Raji (cell line): ENCODE measurements around the gene ETV1.

ENCODE experiments used
- POLR2A ChIP-seq: IDR thresholded peaks from 2 replicates; pipeline ENCODE4 v1.6.1; 2011; ENCODE audit warnings: low read depth, low read length, control low read depth; ENCODE audit not compliant: insufficient read depth

Gene ETV1

DNA sequence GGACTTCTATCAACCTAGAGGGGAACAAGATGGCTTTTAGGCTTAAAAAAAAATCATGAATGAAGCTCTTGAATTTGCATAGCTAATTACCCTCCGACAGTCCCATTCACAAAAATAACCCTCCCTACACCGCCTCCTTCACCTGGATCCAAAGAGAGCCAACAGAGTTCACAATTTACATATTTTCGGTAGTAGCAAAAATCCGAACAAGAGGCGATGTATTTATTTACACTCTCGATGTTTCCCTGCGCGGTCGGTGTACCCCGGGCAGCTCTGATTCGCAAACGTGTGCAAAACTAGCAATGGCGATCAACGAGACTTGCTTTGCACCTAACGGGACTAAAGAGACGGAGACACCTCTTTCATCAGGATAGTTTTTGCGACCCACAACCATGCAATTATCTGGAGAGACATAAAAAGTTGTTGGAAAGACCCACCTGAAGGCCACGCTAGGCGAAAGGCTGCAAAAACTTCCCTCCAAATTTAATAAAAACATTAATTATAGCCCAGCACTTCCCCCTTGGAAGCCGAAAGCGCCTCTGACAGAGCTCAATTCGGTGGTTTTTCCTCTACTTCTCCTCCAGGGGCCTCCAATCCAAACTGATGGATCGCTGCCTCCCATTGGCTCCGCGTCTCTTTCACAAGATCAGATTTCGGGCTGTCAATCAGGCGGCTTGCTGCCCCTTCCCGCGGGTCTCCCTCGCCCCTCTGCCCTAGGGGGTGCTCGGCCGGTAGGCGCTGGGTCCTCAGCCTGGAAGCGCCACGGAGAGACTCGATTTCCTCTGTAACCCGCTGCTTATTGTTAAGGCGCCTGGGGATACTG is at the start of gene ETV1:
ETV1 (minus strand) TSS at position 541 of the 823 bp plus-strand sequence. CDS start 614 bp downstream, outside the sequence.
- TF ChIP-seq POLR2A = no peak

DNA sequence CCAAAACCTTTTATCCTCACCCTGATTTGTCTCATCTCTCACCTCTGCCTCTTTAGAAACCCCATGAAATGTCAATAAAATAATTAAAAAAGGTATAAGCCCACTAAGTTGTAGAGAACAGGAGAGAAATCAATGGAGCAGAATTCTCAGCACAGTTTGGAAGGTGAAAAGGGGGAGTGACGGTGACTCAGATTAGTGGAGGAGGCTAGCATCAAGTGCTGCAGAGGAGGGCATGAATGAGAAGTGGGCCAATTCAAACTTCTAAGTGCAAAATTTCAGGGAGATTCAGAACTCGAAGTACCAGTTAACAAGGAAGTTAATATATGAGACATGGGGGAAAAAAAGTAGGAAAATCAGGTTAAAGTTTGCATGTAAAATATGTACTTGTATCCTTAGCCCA is 34.9 kb upstream of the ETV1 start:
- no peak for TF ChIP-seq POLR2A

DNA sequence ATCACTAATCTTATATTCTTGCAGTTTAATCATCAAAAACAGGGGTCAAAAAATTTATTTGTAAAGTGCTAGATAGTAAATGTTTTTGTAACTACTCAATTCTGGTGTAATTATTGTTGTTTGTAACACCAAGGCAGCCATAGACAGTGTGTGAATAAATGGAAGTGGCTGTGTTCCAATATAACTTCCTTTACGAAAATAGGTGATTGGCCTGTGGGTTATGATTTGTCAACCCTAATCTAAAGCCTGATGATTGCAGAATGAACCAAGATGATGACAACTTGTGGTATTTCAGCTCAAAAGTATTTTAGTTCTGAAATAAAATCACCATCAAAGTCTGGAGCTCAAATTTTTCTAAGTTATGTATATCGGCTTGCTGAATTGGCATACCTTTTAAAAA is 34.4 kb upstream of the ETV1 start:
- no peak for TF ChIP-seq POLR2A

DNA sequence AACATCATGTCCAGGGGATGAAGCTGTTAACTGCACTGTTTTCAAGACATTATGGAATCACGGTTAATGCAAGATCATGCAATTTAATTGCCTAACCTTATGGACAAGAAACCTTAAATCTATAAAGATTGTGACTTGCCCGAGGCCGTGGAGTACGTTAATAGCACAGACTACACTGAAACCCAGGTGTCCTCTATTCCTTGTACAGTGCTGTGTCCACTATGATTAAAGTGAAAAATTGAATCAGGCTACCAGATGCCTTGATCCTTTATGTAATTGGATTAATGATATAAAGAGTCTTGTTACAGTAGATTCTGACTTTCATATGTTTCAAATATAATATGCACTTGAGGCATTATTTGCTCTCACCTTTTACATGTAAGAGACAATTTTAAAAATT is 33.9 kb upstream of the ETV1 start:
- no peak for TF ChIP-seq POLR2A

DNA sequence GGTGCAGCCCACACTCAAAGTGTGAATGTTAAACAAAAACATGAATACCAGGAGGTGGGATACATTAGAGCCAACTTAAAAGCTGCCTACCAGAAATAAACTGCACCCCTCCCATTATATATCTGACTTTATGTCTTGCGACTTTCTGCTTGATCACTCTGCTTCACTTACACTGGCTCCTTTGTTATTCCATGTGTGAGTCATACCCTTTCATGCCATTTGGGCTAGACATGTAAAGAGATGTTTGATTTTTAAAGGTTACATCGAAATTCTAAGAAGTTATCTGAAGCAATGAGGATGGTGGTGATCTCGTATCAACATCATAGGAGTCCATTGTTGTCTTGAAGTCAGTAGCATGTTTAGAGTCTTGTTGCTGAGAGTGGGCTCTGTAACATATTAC is 31.6 kb upstream of the ETV1 start:
- TF ChIP-seq POLR2A = no peak

DNA sequence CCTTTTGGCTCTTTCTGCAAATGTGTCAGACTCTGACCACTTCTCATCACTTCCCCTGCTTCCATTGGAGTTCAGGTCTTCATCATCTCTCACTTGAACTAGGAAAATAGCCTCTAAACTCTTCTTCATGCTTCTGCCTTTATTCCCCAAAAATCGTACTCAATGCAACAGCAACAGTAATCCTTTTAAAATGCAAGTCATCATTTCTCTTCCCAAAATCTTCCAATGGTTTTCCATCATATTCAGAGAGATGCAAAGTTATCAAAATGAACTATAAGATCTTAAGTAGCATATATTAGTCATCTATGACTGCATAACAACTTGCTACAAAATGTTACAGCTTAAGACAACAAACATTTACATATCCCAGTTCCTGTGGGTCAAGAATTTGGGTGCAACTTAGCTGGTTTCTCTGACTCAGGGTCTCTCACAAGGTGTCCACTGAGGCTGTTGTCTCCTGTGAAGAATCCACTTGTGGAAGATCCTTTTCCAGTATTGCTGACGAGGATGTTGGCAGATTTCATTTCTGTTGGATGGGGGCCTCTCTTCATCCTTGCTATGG is 31.0 kb upstream of the ETV1 start:
- TF ChIP-seq POLR2A = no peak

DNA sequence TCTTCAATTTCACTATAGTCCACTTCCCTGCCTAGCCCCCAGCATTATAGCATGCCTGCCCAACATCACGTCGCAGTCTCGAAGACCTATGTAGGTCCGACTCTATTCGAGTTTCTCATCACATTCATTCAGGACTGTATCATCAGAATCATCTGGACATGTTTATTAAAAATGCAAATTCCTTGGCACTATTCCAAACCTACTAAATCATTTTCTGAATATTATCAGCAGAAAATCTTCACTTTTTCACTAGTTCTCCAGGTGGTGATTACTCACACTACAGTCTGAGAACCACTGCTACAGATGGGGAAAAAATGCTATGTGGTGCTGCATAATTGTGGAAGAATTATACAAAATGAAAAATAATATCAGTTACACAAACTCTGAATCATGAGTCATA is 29.3 kb upstream of the ETV1 start:
- TF ChIP-seq POLR2A = no peak

DNA sequence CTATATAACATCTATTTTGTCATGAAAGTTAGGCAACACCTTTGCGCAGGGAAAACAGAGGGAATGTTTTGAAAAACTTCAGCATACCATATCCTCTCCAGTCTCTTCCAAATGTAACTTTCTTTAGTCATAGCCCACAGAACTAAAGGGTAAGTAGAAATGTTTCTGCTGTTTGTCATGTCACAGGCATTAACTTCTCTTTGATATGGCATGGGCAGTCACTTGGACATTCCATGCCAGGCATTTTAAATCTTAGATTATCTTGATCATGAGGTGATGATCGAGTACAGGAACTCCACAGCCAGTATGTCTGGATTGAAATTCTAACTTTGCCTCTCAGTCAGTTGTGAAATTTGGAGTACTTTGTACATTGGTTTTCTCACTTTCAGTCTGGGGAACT is 27.5 kb upstream of the ETV1 start:
- TF ChIP-seq POLR2A = no peak

DNA sequence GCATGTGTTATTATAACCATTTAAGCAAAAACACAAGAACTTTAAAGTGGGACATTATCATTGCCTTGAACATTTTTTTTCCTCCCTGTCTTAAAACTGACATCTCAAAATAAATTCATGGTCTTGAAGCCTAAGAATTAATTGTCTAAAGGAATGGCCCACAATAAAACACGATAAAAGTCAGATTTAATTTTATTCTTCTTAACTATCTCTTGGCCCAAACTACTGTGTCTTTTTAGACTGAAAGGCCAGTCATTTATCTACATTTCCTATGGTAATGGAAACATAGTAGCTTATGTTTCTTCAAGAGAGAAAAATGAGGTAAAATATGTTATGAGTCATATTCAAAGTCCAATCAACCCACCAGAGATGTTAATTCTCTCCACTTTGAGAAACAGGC is 24.4 kb upstream of the ETV1 start:
- no peak for TF ChIP-seq POLR2A

DNA sequence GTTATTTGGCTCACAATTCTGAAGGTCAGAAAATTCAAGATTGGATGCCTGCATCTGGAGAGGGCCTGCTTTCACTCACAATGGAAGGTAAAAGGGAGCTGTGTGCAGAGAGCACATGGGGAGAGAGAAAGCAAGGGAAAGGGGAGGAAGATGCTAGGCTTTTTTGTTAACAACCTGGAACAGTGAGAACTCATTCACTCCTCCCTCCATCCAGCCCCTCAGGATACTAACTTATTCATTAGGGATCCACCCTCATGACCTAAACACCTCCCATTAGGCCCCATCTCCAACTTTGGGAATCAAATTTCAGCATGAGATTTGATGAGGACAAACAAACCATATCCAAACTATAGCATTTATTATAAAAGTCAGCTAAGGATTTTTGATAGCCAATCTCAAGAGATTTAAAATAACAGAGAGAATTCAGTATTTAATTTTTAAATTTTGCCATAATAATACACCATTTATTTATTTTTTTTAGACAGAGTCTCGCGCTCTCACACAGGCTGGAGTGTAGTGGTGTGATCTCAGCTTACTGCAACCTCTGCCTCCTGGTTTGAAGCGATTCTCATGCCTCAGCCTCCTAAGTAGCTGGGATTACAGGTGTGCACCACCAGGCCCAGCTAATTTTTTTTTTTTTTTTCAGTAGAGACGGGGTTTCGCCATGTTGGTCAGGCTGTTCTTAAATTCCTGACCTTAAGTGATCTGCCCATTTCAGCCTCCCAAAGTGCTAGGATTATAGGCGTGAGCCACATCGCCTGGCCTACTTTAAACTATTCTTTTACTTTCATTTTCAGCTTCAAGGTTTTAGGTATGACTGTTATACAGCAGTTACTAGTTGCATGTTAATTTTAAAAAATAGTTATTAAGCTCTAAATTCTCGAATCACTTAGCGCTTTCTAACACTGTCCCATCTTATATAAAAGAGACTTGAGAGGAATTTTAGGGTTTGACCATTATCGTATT is 20.3 kb upstream of the ETV1 start:
- no peak for TF ChIP-seq POLR2A

DNA sequence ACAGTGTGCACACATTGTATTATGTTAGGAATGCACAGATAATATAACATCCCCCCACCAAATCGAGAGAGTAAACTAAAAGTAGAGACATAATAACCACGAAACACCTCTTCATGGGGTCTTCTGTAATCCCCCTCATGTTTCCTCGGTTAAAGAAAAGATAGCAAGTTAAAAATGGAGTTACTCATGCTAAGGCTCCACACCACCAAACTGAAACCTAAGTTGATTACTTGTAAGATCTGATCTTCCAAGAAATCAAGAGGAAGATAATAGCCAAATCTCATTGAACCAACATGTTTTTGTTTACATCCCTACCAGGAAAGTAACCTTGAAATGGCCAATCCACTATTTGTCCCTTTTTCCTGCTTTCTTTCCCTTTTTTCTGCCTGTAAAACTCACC is 11.7 kb upstream of the ETV1 start:
- no peak for TF ChIP-seq POLR2A

DNA sequence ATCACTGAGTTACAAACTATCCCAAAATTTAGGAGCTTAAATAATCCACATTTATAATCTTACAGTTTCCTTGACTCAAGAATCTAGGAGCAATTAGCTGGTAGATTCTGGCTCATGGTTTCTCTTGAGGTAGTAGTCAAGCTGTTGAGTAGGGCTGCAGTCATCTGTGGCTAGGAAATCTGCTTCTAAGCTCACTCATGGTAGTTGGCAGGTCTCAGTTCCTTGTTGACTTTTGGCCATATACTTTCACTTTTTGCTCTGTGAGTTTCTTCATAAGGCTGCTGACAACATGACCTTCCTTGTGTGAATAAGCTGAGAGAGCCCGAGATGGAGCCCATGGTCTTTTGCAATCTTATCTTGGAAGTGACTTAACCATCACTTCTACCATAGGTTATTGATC is 10.8 kb upstream of the ETV1 start:
- TF ChIP-seq POLR2A = no peak

DNA sequence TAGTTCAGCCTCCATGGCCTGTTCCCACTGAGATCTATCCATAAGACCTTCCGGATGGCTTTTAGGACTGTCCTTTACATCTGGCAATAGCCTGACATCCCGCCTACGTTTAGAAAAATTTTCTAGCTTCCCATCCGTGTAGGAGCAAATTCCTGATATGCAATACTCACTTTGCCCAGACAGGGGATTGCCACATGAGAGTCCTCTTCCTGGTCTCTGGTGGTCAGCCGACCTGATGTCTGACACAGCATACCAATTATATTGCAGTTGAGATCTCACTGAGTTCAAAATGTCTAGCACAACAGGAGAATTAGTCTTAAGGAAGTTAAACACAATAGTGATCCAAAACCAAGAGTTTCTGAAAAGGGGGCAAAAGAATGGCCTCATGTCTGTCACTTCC is 9.4 kb upstream of the ETV1 start:
- TF ChIP-seq POLR2A = no peak

DNA sequence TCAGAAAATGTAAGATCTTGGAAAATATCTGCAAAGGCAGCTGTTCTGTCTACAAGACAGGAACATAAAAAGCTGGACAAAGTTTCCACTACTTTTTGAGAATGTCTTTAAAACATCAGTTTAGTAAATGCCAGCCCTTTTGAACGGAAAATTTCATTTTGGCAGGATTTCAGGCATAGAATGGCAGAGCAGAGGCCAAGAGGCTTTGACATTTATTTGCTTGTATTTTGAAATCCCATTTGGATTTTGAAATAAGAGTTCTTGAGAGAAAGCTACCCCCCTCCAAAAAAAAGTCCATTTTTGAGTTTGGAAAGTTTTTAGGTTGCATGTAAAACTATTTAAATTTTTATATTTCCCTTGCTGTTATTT is 3.1 kb upstream of the ETV1 start:
- TF ChIP-seq POLR2A = no peak

DNA sequence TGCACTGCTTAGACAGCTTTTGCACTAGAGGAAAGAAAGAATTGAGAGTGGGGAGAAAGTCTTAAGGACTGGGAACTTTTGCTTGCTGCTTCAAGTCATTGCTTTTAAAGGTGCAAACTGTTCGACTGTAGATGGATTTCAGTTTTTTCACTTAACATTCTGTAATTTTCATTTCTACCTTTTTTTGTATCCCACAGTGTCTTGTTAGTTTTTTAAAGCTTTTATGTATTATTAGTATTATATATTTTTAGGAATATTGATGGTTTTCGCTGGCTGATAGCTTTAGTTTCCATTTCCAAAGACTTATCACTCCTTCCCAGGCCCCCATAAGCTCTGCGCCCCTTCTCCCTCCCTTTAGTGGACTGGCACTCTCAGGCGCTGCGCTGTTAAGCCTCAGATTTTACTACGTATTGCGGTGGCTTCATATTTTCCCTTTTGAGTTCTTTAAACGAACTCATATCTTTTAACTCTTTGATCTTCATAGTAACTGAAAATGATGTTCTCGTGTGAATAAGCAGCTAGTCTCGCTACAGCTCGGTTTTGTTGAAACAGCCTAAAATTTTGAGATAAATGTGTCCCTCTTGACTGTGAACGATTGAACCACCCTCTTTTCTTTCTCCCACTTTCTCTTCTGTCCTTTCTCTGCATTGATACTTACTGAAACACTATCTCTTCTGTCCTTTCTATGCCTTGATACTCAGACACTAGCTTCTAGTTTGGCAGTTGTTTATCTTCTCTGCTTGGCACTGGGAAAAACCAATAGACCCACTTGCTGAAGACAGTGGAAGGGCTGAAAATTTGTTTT is 2.5 kb upstream of the ETV1 start:
- no peak for TF ChIP-seq POLR2A
